Measurements from ENCODE around the gene IRF5. TPM values are rescaled to one million over a fixed set of nuclear protein-coding genes. Genes with fewer than 3 reads are reported as not detected.

IRF5 gene
- total and polyA plus RNA-seq, 2 donors (not counting 1 experiment from before 2014, with no cell fraction given): 91.3 to 135 TPM

- peaks cover 0 to 20% (median 4%) of the 10 kb centered on the region in 4 experiments for H3K27me3 ChIP-seq (replicated peaks in 1 of 4; ENCODE audit: control extremely low read depth in 1 of 4, control insufficient read depth in 3 of 4, insufficient read depth in 4 of 4, low read length in 3 of 4)
- H3K27ac Mint-ChIP-seq: no peak overlapping the region
- no peak overlapping the region for H2AFZ ChIP-seq (ENCODE audit: insufficient read depth, low read depth, low read length, poor library complexity, severe bottlenecking)
- peaks cover 7 to 12% of the 10 kb centered on the region in 2 donors for H3K4me1 ChIP-seq (ENCODE audit: control insufficient read depth in 2 of 2, insufficient read depth in 2 of 2, low read length in 2 of 2)
- H4K20me1 ChIP-seq (ENCODE audit: control insufficient read depth, insufficient read depth, low read length, poor library complexity, severe bottlenecking): no peaks in the 10 kb centered on the region
- H3K4me2 ChIP-seq (replicated peaks; ENCODE audit: low read depth, low read length, poor library complexity, severe bottlenecking): no peak overlapping the region
- intact Hi-C loops (cut with micrococcal nuclease): no loop called here
- H3K36me3 ChIP-seq (replicated peaks in 1 of 2; ENCODE audit: control extremely low read depth in 1 of 2, control insufficient read depth in 1 of 2, extremely low read depth in 1 of 2, insufficient read depth in 2 of 2, low read length in 1 of 2): no peaks in the 10 kb centered on the region
- peaks cover 4% of the 10 kb centered on the region for H3K4me1 Mint-ChIP-seq
- ChIA-PET POLR2A (no interaction called here), CTCF (no interaction called here)
- H3K9ac ChIP-seq (ENCODE audit: low read length): no peak overlapping the region
- H3K4me3 ChIP-seq (ENCODE audit: control extremely low read depth in 1 of 5, extremely low read depth in 1 of 5, insufficient read depth in 1 of 5, low read depth in 2 of 5, low read length in 4 of 5): no peak overlapping the region
- H3K27ac ChIP-seq (ENCODE audit: low read length in 2 of 2): no peak overlapping the region
- H3K9me3 ChIP-seq (ENCODE audit: control extremely low read depth in 1 of 3, control insufficient read depth in 2 of 3, insufficient read depth in 1 of 3, low read length in 2 of 3): peaks cover 0 to 8% (median 5%) of the 10 kb centered on the region in 3 donors
- 81% methylated on average over 3 of the region's 3 CpGs for WGBS (ENCODE audit: insufficient coverage)
- ATAC-seq (ENCODE audit: low read depth) (no peak), DNase-seq (no peak)
- no peaks in the 10 kb centered on the region for H3K79me2 ChIP-seq (ENCODE audit: control insufficient read depth, insufficient read depth, low read length)
- no peak for TF ChIP-seq EZH2 (IDR thresholded peaks at IDR 0.05; ENCODE audit: borderline replicate concordance, insufficient read depth, low read depth, low read length, poor library complexity, severe bottlenecking)
- TF ChIP-seq, protein P1, sequence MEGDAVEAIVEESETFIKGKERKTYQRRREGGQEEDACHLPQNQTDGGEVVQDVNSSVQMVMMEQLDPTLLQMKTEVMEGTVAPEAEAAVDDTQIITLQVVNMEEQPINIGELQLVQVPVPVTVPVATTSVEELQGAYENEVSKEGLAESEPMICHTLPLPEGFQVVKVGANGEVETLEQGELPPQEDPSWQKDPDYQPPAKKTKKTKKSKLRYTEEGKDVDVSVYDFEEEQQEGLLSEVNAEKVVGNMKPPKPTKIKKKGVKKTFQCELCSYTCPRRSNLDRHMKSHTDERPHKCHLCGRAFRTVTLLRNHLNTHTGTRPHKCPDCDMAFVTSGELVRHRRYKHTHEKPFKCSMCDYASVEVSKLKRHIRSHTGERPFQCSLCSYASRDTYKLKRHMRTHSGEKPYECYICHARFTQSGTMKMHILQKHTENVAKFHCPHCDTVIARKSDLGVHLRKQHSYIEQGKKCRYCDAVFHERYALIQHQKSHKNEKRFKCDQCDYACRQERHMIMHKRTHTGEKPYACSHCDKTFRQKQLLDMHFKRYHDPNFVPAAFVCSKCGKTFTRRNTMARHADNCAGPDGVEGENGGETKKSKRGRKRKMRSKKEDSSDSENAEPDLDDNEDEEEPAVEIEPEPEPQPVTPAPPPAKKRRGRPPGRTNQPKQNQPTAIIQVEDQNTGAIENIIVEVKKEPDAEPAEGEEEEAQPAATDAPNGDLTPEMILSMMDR (IDR thresholded peaks at IDR 0.05): no peak
- no peak overlapping the region for H3K4me3 Mint-ChIP-seq
- no peaks in the 10 kb centered on the region for H3K9me3 Mint-ChIP-seq (ENCODE audit: insufficient read depth)
- H3K27me3 Mint-ChIP-seq: peaks cover 3% of the 10 kb centered on the region
These were observed 42.4 kb upstream of the IRF5 start for GRCh38 chr7:128895320-128895719.

GRCh38 chr7:128899392-128899791, 38.3 kb upstream of the IRF5 start:
- Histone ChIP-seq H3K9ac (ENCODE audit: low read length) (no peak overlapping the region), H4K20me1 (ENCODE audit: control insufficient read depth, insufficient read depth, low read length, poor library complexity, severe bottlenecking) (no peaks in the 10 kb centered on the region), H3K4me1 (ENCODE audit: control insufficient read depth in 2 of 2, insufficient read depth in 2 of 2, low read length in 2 of 2) (peaks cover 0 to 2% of the 10 kb centered on the region in 2 donors), H3K79me2 (ENCODE audit: control insufficient read depth, insufficient read depth, low read length) (no peaks in the 10 kb centered on the region), H3K27me3 (replicated peaks in 1 of 4; ENCODE audit: control extremely low read depth in 1 of 4, control insufficient read depth in 3 of 4, insufficient read depth in 4 of 4, low read length in 3 of 4) (peaks cover 0 to 3% (median 0%) of the 10 kb centered on the region in 4 experiments), H3K4me3 (ENCODE audit: control extremely low read depth in 1 of 5, extremely low read depth in 1 of 5, insufficient read depth in 1 of 5, low read depth in 2 of 5, low read length in 4 of 5) (no peak overlapping the region), H3K36me3 (replicated peaks in 1 of 2; ENCODE audit: control extremely low read depth in 1 of 2, control insufficient read depth in 1 of 2, extremely low read depth in 1 of 2, insufficient read depth in 2 of 2, low read length in 1 of 2) (no peaks in the 10 kb centered on the region), H3K9me3 (ENCODE audit: control extremely low read depth in 1 of 3, control insufficient read depth in 2 of 3, insufficient read depth in 1 of 3, low read length in 2 of 3) (peaks cover 2 to 8% (median 5%) of the 10 kb centered on the region in 3 donors), H3K27ac (ENCODE audit: low read length in 2 of 2) (no peak overlapping the region), H2AFZ (ENCODE audit: insufficient read depth, low read depth, low read length, poor library complexity, severe bottlenecking) (no peak overlapping the region), H3K4me2 (replicated peaks; ENCODE audit: low read depth, low read length, poor library complexity, severe bottlenecking) (no peak overlapping the region)
- TF ChIP-seq, protein P1 (IDR thresholded peaks at IDR 0.05): no peak
- no peak for TF ChIP-seq EZH2 (IDR thresholded peaks at IDR 0.05; ENCODE audit: borderline replicate concordance, insufficient read depth, low read depth, low read length, poor library complexity, severe bottlenecking)
- no peak for ATAC-seq (ENCODE audit: low read depth)
- peak; percentile 31 for DNase-seq
- CTCF ChIA-PET: interaction anchor here (0.5 to 3.5 kb wide), 4 partner anchors 41 to 265 kb away, joined by 3 to 17 read pairs (median 3); no protein-coding TSS in a partner anchor
- Mint-ChIP-seq H3K27me3 (peaks cover 6% of the 10 kb centered on the region), H3K4me3 (no peak overlapping the region), H3K9me3 (ENCODE audit: insufficient read depth) (no peaks in the 10 kb centered on the region), H3K4me1 (peaks cover 1% of the 10 kb centered on the region), H3K27ac (no peak overlapping the region)
- intact Hi-C loops (cut with micrococcal nuclease): no loop called here
- POLR2A ChIA-PET: no interaction called here

All from B cell (primary cell).